ENCODE data around the gene CEP95. TPM values are rescaled to one million over a fixed set of nuclear protein-coding genes. Genes with fewer than 3 reads are reported as not detected.
"Not testable (repeated sequence)": the region's sequence is repeated elsewhere in the genome, so short reads cannot be mapped to it uniquely, and the experiment has no call there.

The CEP95 gene
- total and polyA plus RNA-seq, 2 donors (not counting 1 experiment from before 2014, with no cell fraction given) = 16.6 to 24.8 TPM

DNA sequence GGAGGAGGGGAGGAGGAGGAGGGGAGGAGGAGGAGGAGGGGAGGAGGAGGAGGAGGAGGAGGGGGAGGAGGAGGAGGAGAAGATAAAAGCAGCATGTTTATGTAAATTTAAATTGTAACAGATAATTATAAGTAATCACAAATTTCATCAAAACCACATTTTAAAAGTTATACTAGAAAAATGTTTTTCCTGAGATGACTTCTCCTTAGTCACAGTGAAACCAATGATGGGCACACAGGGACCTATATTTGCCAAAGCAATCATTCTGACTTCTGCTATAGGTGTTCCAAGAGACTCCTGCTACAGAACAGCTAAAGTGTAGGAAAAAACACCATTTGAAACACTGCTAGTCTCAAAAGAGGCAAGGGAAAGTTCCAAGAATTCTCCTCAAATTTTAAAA is 66.4 kb downstream of the CEP95 start:
- Histone ChIP-seq H3K9ac (ENCODE audit: insufficient read depth, low read length) (no peak overlapping the region), H3K4me1 (ENCODE audit: control insufficient read depth, extremely low read depth, insufficient read depth, low read length) (peaks cover 7% of the 10 kb centered on the region), H3K4me3 (replicated peaks in 1 of 4; ENCODE audit: control extremely low read depth in 1 of 4, insufficient read depth in 1 of 4, low read depth in 3 of 4, low read length in 4 of 4) (no peak overlapping the region), H3K27me3 (ENCODE audit: control insufficient read depth, insufficient read depth, low read length) (no peaks in the 10 kb centered on the region), H3K9me3 (ENCODE audit: control insufficient read depth, insufficient read depth, low read depth, low read length) (no peaks in the 10 kb centered on the region), H3K79me2 (ENCODE audit: control insufficient read depth, insufficient read depth, low read length) (peaks cover 26% of the 10 kb centered on the region), H3K27ac (ENCODE audit: insufficient read depth, low read length) (peak overlapping the region; percentile 33), H3K4me2 (ENCODE audit: extremely low read depth, insufficient read depth, low read length) (no peak overlapping the region), H2AFZ (ENCODE audit: low read length) (no peak overlapping the region), H3K36me3 (ENCODE audit: control insufficient read depth, insufficient read depth, low read length) (peaks cover 8% of the 10 kb centered on the region), H4K20me1 (ENCODE audit: control insufficient read depth, extremely low read depth, insufficient read depth, low read length) (no peaks in the 10 kb centered on the region)
- TF ChIP-seq EZH2 (IDR thresholded peaks at IDR 0.05; ENCODE audit: low read length, missing control alignments) = no peak
- TF ChIP-seq, protein P1, sequence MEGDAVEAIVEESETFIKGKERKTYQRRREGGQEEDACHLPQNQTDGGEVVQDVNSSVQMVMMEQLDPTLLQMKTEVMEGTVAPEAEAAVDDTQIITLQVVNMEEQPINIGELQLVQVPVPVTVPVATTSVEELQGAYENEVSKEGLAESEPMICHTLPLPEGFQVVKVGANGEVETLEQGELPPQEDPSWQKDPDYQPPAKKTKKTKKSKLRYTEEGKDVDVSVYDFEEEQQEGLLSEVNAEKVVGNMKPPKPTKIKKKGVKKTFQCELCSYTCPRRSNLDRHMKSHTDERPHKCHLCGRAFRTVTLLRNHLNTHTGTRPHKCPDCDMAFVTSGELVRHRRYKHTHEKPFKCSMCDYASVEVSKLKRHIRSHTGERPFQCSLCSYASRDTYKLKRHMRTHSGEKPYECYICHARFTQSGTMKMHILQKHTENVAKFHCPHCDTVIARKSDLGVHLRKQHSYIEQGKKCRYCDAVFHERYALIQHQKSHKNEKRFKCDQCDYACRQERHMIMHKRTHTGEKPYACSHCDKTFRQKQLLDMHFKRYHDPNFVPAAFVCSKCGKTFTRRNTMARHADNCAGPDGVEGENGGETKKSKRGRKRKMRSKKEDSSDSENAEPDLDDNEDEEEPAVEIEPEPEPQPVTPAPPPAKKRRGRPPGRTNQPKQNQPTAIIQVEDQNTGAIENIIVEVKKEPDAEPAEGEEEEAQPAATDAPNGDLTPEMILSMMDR (conservative IDR thresholded peaks at IDR 0.05 in 1 of 2, IDR thresholded peaks at IDR 0.05 in 1 of 2; ENCODE audit: low read depth in 1 of 2, low read length in 2 of 2) = no peak
- no peak for DNase-seq (ENCODE audit: low read depth in 2 of 2)

DNA sequence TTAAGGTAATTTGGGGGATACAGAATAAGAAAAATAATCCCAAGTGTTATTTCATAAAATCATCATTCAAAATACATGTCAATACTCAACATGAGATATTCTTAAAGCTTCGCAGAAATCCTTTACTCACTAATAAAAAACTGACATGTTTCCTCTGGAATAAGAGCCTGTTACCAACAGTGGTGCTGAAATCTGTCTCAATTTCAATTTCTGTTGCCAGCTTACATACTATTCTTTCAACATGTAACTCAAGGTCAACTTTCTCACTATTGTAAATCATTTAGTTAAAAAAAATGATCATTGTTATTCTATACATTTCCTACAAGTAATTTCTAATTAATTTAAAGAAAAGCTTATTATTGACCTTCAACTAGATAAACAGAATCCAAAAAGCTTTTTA is 67.9 kb downstream of the CEP95 start:
- Histone ChIP-seq H3K4me2 (ENCODE audit: extremely low read depth, insufficient read depth, low read length) (no peak overlapping the region), H3K9ac (ENCODE audit: insufficient read depth, low read length) (no peak overlapping the region), H3K36me3 (ENCODE audit: control insufficient read depth, insufficient read depth, low read length) (peaks cover 5% of the 10 kb centered on the region), H4K20me1 (ENCODE audit: control insufficient read depth, extremely low read depth, insufficient read depth, low read length) (no peaks in the 10 kb centered on the region), H3K27ac (ENCODE audit: insufficient read depth, low read length) (no peak overlapping the region), H2AFZ (ENCODE audit: low read length) (no peak overlapping the region), H3K4me3 (replicated peaks in 1 of 4; ENCODE audit: control extremely low read depth in 1 of 4, insufficient read depth in 1 of 4, low read depth in 3 of 4, low read length in 4 of 4) (no peak overlapping the region), H3K79me2 (ENCODE audit: control insufficient read depth, insufficient read depth, low read length) (peaks cover 28% of the 10 kb centered on the region), H3K9me3 (ENCODE audit: control insufficient read depth, insufficient read depth, low read depth, low read length) (no peaks in the 10 kb centered on the region), H3K4me1 (ENCODE audit: control insufficient read depth, extremely low read depth, insufficient read depth, low read length) (peaks cover 7% of the 10 kb centered on the region), H3K27me3 (ENCODE audit: control insufficient read depth, insufficient read depth, low read length) (no peaks in the 10 kb centered on the region)
- TF ChIP-seq, protein P1 (conservative IDR thresholded peaks at IDR 0.05 in 1 of 2, IDR thresholded peaks at IDR 0.05 in 1 of 2; ENCODE audit: low read depth in 1 of 2, low read length in 2 of 2) = no peak
- no peak for TF ChIP-seq EZH2 (IDR thresholded peaks at IDR 0.05; ENCODE audit: low read length, missing control alignments)
- DNase-seq (ENCODE audit: low read depth in 2 of 2) = peak in 1 of 2 donors; percentile 12

DNA sequence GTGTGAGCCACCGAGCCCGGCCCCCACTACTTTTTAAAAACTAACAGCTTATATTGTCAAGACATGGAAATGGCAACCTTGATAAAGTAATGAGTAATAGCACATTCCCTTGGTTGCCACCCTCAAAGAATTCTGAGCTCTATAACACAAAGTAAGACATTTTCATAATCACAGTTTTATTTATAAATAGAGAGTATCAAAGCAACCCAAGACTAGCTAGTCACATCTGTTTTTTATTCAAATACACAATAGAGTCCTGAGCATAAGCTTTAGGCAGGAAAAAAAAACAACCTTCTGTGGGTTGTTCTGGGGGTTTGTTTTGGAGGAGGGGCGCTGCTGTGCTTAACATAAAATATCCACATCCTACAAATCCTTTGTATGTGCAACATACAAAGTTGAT is 68.7 kb downstream of the CEP95 start:
- H2AFZ ChIP-seq (ENCODE audit: low read length) = no peak overlapping the region
- H4K20me1 ChIP-seq (ENCODE audit: control insufficient read depth, extremely low read depth, insufficient read depth, low read length) = no peaks in the 10 kb centered on the region
- DNase-seq (ENCODE audit: low read depth in 2 of 2) = peak in 1 of 2 donors; percentile 8
- no peaks in the 10 kb centered on the region for H3K27me3 ChIP-seq (ENCODE audit: control insufficient read depth, insufficient read depth, low read length)
- TF ChIP-seq, protein P1 (conservative IDR thresholded peaks at IDR 0.05 in 1 of 2, IDR thresholded peaks at IDR 0.05 in 1 of 2; ENCODE audit: low read depth in 1 of 2, low read length in 2 of 2) = no peak
- TF ChIP-seq EZH2 (IDR thresholded peaks at IDR 0.05; ENCODE audit: low read length, missing control alignments) = no peak
- H3K9me3 ChIP-seq (ENCODE audit: control insufficient read depth, insufficient read depth, low read depth, low read length) = no peaks in the 10 kb centered on the region
- peaks cover 29% of the 10 kb centered on the region for H3K79me2 ChIP-seq (ENCODE audit: control insufficient read depth, insufficient read depth, low read length)
- H3K9ac ChIP-seq (ENCODE audit: insufficient read depth, low read length) = no peak overlapping the region
- peaks cover 7% of the 10 kb centered on the region for H3K36me3 ChIP-seq (ENCODE audit: control insufficient read depth, insufficient read depth, low read length)
- no peak overlapping the region for H3K4me2 ChIP-seq (ENCODE audit: extremely low read depth, insufficient read depth, low read length)
- peaks cover 7% of the 10 kb centered on the region for H3K4me1 ChIP-seq (ENCODE audit: control insufficient read depth, extremely low read depth, insufficient read depth, low read length)
- H3K4me3 ChIP-seq (replicated peaks in 1 of 4; ENCODE audit: control extremely low read depth in 1 of 4, insufficient read depth in 1 of 4, low read depth in 3 of 4, low read length in 4 of 4) = no peak overlapping the region
- H3K27ac ChIP-seq (ENCODE audit: insufficient read depth, low read length) = no peak overlapping the region

DNA sequence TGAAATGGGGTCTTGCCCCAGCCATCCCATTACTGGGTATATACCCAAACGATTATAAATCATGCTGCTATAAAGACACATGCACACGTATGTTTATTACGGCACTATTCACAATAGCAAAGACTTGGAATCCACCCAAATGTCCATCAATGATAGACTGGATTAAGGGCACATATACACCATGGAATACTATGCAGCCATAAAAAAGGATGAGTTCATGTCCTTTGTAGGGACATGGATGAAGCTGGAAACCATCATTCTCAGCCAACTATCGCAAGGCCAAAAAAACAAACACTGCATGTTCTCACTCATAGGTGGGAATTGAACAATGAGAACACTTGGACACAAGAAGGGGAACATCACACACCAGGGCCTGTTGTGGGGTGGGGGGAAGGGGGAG is 70.2 kb downstream of the CEP95 start:
- not testable (repeated sequence) for H3K27ac ChIP-seq (ENCODE audit: insufficient read depth, low read length); H3K9me3 ChIP-seq (ENCODE audit: control insufficient read depth, insufficient read depth, low read depth, low read length); H3K9ac ChIP-seq (ENCODE audit: insufficient read depth, low read length); H3K36me3 ChIP-seq (ENCODE audit: control insufficient read depth, insufficient read depth, low read length); H3K4me1 ChIP-seq (ENCODE audit: control insufficient read depth, extremely low read depth, insufficient read depth, low read length); H4K20me1 ChIP-seq (ENCODE audit: control insufficient read depth, extremely low read depth, insufficient read depth, low read length); H3K27me3 ChIP-seq (ENCODE audit: control insufficient read depth, insufficient read depth, low read length); DNase-seq (ENCODE audit: low read depth in 2 of 2); H3K4me3 ChIP-seq (replicated peaks in 1 of 4; ENCODE audit: control extremely low read depth in 1 of 4, insufficient read depth in 1 of 4, low read depth in 3 of 4, low read length in 4 of 4); H3K4me2 ChIP-seq (ENCODE audit: extremely low read depth, insufficient read depth, low read length); H2AFZ ChIP-seq (ENCODE audit: low read length)
- H3K79me2 ChIP-seq (ENCODE audit: control insufficient read depth, insufficient read depth, low read length) = peaks cover 28% of the 10 kb centered on the region
